ENCODE measurements around the gene CASKIN1.

The CASKIN1 gene

DNA sequence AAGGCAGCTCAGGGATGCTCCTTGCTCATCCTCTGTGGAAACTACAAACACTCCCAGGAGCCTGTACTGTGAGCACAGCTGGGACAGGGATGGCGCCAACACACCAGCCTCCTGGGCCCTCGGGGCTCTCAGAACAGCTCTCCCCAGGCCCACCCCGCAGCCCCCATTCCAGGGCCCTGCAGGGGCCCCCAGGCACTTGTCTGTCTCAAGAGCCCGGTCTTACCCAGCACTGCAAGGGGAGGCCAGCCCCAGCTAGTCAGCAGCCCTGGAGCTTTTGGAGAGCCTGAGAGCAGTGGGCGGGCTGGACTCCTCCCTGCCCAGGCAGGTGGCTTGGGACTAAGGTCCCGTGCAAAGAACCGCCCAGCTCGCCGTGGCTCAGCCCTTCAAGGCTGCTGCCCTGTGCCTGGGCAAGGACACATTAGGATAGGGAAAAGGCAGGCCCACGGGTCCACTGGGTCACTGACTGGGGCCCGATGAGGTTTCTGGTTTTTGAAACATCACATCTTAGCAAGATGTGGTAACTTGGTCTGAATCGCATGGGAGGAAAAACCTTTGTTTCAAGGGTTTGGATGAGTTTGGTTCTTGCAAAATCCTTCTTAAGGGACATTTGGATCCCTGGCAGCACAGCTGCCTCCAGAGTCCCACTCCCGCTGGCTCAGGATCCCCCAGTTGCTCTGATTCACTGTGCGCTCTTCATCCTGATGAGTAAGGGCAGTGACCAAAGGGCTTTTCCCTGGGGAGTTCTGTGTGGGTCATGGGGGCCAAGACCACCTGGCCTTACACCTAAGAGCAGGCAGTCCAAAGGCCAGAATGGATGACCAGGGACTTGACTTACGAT, 42.7 kb upstream of the CASKIN1 start:
- H3K27me3 ChIP-seq (ENCODE audit: insufficient read depth, poor library complexity, severe bottlenecking), result no peaks in the 10 kb centered on the region
- DNase-seq (ENCODE audit: low read depth in 1 of 2, low spot score in 1 of 2), result no peak
- H3K27ac ChIP-seq (replicated peaks), result no peak overlapping the region
- no peak overlapping the region for H3K4me3 ChIP-seq (replicated peaks; ENCODE audit: insufficient read depth, low read length)
- TF ChIP-seq, protein P1, sequence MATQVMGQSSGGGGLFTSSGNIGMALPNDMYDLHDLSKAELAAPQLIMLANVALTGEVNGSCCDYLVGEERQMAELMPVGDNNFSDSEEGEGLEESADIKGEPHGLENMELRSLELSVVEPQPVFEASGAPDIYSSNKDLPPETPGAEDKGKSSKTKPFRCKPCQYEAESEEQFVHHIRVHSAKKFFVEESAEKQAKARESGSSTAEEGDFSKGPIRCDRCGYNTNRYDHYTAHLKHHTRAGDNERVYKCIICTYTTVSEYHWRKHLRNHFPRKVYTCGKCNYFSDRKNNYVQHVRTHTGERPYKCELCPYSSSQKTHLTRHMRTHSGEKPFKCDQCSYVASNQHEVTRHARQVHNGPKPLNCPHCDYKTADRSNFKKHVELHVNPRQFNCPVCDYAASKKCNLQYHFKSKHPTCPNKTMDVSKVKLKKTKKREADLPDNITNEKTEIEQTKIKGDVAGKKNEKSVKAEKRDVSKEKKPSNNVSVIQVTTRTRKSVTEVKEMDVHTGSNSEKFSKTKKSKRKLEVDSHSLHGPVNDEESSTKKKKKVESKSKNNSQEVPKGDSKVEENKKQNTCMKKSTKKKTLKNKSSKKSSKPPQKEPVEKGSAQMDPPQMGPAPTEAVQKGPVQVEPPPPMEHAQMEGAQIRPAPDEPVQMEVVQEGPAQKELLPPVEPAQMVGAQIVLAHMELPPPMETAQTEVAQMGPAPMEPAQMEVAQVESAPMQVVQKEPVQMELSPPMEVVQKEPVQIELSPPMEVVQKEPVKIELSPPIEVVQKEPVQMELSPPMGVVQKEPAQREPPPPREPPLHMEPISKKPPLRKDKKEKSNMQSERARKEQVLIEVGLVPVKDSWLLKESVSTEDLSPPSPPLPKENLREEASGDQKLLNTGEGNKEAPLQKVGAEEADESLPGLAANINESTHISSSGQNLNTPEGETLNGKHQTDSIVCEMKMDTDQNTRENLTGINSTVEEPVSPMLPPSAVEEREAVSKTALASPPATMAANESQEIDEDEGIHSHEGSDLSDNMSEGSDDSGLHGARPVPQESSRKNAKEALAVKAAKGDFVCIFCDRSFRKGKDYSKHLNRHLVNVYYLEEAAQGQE (IDR thresholded peaks at IDR 0.05; ENCODE audit: insufficient replicate concordance, low read depth), result no peak
- no peak for TF ChIP-seq POLR2AphosphoS5 (IDR thresholded peaks at IDR 0.05; ENCODE audit: low read depth)

DNA sequence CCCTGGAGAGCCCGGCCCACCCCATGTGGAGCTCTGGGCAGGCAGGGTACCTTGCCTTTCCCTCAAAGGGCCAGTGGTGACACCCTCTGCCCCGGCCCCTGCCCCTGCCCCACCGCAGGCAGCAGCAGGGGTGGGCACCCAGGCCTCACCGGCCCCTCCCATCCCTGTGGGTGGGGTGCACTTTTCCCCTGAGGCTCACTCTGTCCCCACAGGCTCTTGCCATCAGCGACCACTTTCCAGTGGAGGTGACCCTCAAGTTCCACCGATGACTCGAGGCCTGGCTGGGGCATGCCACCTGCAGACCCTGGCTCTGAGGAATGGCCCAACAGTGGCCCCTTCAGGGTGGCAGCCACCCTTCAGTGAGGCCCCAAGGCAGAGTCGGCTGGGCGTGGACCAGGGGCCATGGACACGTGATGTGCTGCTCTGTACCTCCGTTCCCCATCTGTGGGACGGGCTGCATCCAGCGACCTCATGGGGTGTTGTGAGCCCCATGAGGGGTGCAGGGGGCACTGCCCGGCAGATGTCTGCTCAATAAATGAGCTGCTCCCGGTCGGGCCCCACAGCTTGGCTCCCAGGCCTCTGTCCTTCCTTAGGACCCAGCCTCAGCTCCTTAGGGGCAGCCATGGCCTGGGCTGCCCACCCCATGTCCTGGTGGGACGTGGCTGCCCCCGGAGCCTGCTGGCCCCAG, 41.9 kb upstream of the CASKIN1 start:
- Histone ChIP-seq H3K27me3 (ENCODE audit: insufficient read depth, poor library complexity, severe bottlenecking) (no peaks in the 10 kb centered on the region), H3K27ac (replicated peaks) (no peak overlapping the region), H3K4me3 (replicated peaks; ENCODE audit: insufficient read depth, low read length) (no peak overlapping the region)
- TF ChIP-seq GABPA (IDR thresholded peaks at IDR 0.05; ENCODE audit: low read depth) (no peak), SPI1 (IDR thresholded peaks at IDR 0.05; ENCODE audit: borderline replicate concordance, low read depth) (no peak), POLR2AphosphoS5 (IDR thresholded peaks at IDR 0.05; ENCODE audit: low read depth) (no peak; the same call in 1 of the 2 replicates)
- TF ChIP-seq, protein P2, sequence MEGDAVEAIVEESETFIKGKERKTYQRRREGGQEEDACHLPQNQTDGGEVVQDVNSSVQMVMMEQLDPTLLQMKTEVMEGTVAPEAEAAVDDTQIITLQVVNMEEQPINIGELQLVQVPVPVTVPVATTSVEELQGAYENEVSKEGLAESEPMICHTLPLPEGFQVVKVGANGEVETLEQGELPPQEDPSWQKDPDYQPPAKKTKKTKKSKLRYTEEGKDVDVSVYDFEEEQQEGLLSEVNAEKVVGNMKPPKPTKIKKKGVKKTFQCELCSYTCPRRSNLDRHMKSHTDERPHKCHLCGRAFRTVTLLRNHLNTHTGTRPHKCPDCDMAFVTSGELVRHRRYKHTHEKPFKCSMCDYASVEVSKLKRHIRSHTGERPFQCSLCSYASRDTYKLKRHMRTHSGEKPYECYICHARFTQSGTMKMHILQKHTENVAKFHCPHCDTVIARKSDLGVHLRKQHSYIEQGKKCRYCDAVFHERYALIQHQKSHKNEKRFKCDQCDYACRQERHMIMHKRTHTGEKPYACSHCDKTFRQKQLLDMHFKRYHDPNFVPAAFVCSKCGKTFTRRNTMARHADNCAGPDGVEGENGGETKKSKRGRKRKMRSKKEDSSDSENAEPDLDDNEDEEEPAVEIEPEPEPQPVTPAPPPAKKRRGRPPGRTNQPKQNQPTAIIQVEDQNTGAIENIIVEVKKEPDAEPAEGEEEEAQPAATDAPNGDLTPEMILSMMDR (IDR thresholded peaks at IDR 0.05; ENCODE audit: insufficient read depth, low read length), result no peak
- TF ChIP-seq, protein P1 (IDR thresholded peaks at IDR 0.05; ENCODE audit: insufficient replicate concordance, low read depth), result no peak
- DNase-seq (ENCODE audit: low read depth in 1 of 2, low spot score in 1 of 2), result no peak

DNA sequence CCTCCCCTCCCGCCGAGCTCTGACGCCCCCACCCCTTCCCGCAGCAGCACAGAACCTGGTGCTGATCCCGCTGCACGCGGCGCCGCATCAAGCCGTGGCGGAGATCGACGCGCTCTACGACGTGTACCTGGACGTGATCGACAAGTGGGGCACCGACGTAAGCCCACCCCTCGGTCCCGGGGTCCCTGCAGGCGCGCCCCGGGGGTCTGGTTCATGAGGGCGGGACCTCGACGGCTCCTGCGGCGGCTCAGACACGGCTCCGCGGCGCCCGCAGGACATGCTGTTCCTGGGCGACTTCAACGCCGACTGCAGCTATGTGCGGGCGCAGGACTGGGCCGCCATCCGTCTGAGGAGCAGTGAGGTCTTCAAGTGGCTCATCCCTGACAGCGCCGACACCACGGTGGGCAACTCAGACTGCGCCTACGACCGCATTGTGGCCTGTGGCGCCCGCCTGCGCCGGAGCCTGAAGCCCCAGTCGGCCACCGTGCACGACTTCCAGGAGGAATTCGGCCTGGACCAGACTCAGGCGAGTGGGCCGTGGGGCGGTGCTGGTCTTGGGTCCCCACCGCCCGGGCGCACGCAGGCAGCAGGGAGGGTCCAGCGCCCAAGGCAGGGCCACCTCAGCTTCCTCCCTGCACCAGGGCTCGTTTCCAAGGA, 41.2 kb upstream of the CASKIN1 start:
- Histone ChIP-seq H3K27me3 (ENCODE audit: insufficient read depth, poor library complexity, severe bottlenecking) (no peaks in the 10 kb centered on the region), H3K4me3 (replicated peaks; ENCODE audit: insufficient read depth, low read length) (no peak overlapping the region), H3K27ac (replicated peaks) (no peak overlapping the region)
- DNase-seq (ENCODE audit: low read depth in 1 of 2, low spot score in 1 of 2), result no peak
- no peak for TF ChIP-seq GABPA (IDR thresholded peaks at IDR 0.05; ENCODE audit: low read depth)
- TF ChIP-seq, protein P1 (IDR thresholded peaks at IDR 0.05; ENCODE audit: insufficient replicate concordance, low read depth), result no peak
- TF ChIP-seq POLR2AphosphoS5 (IDR thresholded peaks at IDR 0.05; ENCODE audit: low read depth), result no peak
